ENCODE results near the gene KCNMB1.

- TF ChIP-seq ARNT (IDR thresholded peaks at IDR 0.05) (no peak), ELF4 (IDR thresholded peaks at IDR 0.05) (no peak), BHLHE40 (IDR thresholded peaks at IDR 0.05; ENCODE audit: borderline replicate concordance) (no peak), FOXM1 (IDR thresholded peaks at IDR 0.05; ENCODE audit: borderline replicate concordance) (no peak), SP1 (IDR thresholded peaks at IDR 0.05) (no peak), TARDBP (IDR thresholded peaks at IDR 0.05) (no peak)
Observed at GRCh38 chr5:170387775-170388639, 1.2 kb downstream of the KCNMB1 start.

Data from HEK293T (cell line).